GM12864 (cell line): ENCODE data around the gene TMEM132A.

ENCODE experiments used
- DNase-seq: peaks from one replicate; pipeline ENCODE4 v3.0.0-alpha.2; 2011; ENCODE audit warnings: low read depth
- H3K4me3 ChIP-seq: 2 replicates; pipeline ENCODE4 v1.5.1; 2011; ENCODE audit warnings: mild to moderate bottlenecking, low read depth, low read length, control low read depth
- CTCF ChIP-seq: IDR thresholded peaks from 2 replicates; pipeline ENCODE4 v1.5.1; 2011; ENCODE audit warnings: low read depth, mild to moderate bottlenecking, moderate library complexity, low read length, control low read depth, inconsistent platforms; ENCODE audit errors: missing control alignments

Gene TMEM132A

DNA sequence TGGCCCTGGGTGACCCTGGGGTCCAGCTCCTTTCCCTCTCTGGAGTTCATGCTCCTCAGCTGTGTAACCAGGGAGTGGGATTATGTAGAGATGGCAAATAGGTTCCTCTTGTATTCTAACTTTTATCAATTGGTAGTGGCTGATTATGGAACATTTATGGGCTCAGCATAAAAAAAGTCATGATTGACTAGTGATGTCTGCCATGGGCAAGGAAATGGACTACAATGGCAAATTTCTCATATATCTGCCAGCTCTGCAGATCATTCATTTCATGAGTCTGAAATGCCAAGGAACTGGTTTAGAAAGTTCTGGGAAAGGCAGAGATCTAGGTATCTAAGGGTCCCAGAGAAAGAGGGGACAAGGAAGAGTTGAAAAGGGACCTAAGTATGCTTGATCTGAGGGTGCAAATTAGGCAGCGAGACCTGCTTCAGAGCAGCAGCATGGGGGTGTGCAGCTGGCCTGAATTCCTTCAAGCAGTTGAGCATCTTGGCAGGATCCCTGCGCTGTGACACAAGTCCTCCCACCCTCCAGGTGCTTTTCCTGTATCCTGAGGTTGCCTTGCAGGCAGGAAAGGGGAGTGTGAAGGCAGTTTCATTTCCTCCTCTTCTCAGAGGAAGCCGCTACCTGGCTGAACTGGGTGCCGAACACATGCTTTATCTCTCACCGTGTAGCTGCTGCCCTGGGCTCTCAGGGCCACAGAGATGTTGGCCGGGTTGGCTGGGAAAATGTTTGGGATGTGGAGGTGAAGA, 17.3 kb downstream of the TMEM132A start:
- no peak overlapping the region for H3K4me3 ChIP-seq
- no peak for TF ChIP-seq CTCF
- no peak for DNase-seq

DNA sequence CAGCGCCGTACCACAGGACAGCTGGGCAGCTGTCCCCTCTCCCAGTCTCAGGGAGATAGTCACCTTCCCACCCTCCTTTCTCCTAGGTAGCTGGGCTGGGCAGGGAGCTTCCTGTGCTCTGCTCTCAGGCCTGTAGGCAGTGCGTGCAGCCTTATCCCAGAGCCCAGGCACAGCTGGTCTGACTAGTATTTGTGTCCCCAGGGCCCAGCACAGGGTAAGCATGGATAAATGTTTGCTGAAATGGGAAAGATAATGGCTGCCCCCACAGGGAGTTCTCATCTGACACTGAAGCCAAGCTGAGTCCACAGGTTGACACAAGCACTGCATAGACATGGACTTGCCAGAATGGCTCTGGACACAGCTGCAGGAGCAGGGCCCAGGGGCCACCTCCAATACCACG, 18.0 kb downstream of the TMEM132A start:
- no peak for DNase-seq
- H3K4me3 ChIP-seq = no peak overlapping the region
- no peak for TF ChIP-seq CTCF

DNA sequence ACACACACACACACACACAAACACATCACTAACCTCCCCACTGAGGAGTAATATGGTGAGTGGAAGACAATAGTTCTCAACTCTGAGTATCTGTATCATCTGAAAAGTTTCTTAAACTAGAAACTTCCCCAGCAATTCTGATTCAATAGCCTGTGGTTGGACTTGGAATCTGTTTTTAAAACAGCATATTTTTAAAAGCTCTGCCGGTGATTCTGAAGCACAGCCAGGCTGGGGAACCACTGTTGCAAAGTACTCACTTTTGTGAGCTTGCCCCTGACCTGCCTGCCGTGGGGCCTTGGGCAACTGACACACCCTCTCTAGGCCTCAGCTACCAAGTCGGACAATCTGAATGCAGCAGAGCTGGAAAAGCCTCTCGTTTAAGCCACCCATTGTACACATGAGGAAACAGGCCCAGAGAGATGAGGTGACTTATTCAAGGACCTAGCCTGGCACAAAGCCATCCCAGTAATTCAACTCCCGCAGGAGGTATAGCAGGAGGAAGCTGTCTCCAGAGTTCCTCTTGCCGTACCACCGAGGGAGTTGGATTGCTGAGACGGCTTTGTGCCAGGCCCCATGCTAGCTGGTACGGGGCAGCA, 18.8 kb downstream of the TMEM132A start:
- no peak for TF ChIP-seq CTCF
- DNase-seq = no peak

GRCh38 chr11:60944490-60945294, 20.4 kb downstream of the TMEM132A start:
- H3K4me3 ChIP-seq = no peak overlapping the region
- no peak for DNase-seq
- peak; percentile 46 for TF ChIP-seq CTCF

More for the DNA sequence above, 18.8 kb downstream of the TMEM132A start:
- H3K4me3 ChIP-seq = no peak overlapping the region

GRCh38 chr11:60945295-60945667, 21.0 kb downstream of the TMEM132A start:
- DNase-seq = no peak
- no peak for TF ChIP-seq CTCF
- H3K4me3 ChIP-seq = no peak overlapping the region

DNA sequence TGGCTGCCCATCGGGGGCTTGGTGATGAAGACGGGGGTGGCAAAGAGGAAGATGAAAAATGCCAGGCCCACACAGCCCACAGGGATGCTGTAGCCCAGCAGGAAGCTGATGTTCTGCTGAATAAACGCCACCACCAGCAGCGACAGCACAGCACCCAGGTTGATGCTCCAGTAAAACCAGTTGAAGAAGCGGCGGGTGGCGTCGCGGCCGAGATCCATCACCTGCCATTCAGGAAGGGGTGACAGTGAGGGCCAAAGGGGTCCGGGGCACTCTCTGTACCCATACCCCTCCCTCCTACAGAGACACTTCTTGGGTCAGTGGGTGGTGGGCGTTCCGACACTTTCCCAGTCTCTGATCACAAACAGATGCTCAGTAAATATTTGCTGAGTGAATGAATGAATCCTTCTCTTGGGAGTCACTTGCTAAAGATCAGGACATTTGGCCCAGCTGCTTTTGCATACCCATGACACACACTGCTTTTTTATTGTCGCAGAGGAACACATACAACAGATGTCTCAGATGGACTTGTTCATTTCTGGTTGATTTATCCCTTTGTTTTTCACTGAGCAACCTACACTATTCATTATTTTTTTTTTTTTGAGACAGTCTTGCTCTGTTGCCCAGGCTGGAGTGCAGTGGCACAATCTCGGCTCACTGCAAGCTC, 22.5 kb downstream of the TMEM132A start:
- H3K4me3 ChIP-seq = no peak overlapping the region
- no peak for TF ChIP-seq CTCF
- no peak for DNase-seq
